GM12891 (cell line): ENCODE measurements around the gene SERPINB1.

Experiments used
- PAX5 ChIP-seq: IDR thresholded peaks from 2 replicates; pipeline ENCODE4 v1.6.1; 2011; ENCODE audit warnings: low read length, moderate library complexity, mild to moderate bottlenecking; ENCODE audit not compliant: insufficient read depth, severe bottlenecking
- POLR2A ChIP-seq: IDR thresholded peaks from 2 replicates; pipeline ENCODE4 v1.6.1; 2011; ENCODE audit warnings: low read depth, low read length, control low read depth
- POLR2AphosphoS5 ChIP-seq: IDR thresholded peaks from 2 replicates; pipeline ENCODE4 v1.6.1; 2011; ENCODE audit warnings: low read depth, low read length, control low read depth
- TAF1 ChIP-seq: IDR thresholded peaks from 2 replicates; pipeline ENCODE4 v1.6.1; 2011; ENCODE audit warnings: low read depth, low read length, control low read depth

GRCh38 chr6:2838251-2838650, 3.4 kb downstream of the SERPINB1 start:
- TF ChIP-seq POLR2A: no peak
- TF ChIP-seq TAF1: no peak
- TF ChIP-seq POLR2AphosphoS5: no peak
- no peak for TF ChIP-seq PAX5
